Non-pigmented ciliary epithelial cell (primary cell): Measurements from ENCODE around the gene LRMDA.
"Not testable (repeated sequence)": the region's sequence is repeated elsewhere in the genome, so short reads cannot be mapped to it uniquely, and the experiment has no call there.

ENCODE experiments used
- DNase-seq: peaks from one replicate; pipeline ENCODE4 v3.0.0-alpha.2; 2010; ENCODE audit warnings: low read depth

Gene LRMDA

GRCh38 chr10:75508239-75508813, 76.9 kb downstream of the LRMDA start:
- no peak for DNase-seq

GRCh38 chr10:75508814-75509306, 77.4 kb downstream of the LRMDA start:
- no peak for DNase-seq

DNA sequence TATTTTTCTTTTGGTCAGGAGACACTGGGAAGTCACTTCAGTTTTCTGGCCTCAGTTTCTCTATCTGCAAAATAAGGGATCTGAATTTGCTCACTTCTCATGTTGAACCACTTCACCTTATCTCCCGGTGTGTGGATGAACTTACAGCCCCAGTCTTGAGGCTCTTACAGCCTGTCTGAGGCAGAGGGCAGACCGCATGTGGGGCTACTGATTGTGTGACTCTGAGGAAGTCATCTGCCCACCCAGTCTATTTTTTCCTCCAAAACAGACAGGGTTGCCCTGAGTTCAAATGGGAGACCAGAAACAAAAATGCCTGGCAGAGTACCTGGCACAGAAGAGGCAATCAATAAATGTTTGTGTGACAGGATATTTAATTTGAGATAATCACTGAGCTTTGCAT, 78.3 kb downstream of the LRMDA start:
- DNase-seq = no peak

- no peak for DNase-seq
Measured at GRCh38 chr10:75511011-75511410, 79.6 kb downstream of the LRMDA start.

DNA sequence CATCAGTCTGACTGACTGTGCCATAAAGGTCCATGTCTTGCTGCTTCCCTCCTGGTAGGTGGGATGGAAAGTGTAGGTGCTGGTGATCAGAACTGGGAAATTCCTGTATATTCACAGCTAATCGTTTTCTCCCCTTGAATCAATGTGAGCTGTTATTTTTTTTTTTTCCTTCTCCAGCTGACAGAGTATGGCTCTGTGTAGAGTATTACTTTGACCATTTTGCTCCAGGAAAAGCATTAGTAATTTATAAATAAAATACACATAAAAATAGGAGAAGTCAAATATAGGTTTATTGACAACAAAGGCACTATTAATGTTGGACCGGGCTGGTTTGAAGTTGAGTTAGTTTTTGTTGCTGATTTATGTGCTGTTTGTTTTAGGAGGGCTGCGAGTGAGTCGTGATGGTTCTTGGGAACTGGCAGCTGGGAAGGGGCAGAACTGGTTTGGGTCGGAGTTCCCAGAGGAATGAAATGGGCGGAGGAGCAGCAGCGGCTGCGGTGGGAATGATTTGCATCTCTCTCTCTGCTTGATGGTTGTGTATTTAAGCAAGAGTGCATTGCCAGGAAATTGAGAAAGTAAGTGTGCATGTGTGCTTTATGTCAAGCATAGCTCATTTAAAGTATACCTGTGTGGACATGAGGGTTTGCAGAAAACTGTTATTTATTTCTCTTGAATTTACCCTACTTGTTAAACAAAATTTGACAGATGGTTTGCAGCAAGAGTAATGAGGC, 80.9 kb downstream of the LRMDA start:
- no peak for DNase-seq

DNA sequence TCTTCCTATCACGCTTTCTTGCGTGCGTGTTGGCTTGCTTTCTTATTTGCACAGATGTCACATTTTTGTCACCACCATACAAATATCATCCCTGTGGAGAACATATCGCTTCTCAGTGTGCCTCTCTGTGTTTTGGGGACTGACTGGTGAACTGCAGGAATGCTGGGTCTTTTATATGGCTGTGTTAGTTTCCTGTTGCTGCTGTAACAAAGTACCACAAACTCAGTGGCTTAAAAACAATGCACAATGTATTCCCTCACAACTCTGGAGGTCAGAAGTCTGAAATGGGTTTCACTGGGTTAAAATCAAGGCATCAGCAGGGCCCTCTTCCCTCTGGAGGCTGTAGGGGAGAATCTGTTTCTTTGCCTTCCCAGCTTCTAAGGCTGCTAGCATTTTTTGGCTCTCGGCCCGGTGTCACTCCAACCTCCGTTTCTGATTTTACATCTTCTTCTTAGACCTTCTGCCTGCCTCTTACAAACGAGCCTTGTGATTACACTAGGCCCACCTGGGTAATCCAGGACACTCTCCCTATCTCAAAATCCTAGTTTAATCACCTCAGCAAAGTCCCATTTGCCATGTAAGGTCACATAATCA, 82.0 kb downstream of the LRMDA start:
- no peak for DNase-seq

DNA sequence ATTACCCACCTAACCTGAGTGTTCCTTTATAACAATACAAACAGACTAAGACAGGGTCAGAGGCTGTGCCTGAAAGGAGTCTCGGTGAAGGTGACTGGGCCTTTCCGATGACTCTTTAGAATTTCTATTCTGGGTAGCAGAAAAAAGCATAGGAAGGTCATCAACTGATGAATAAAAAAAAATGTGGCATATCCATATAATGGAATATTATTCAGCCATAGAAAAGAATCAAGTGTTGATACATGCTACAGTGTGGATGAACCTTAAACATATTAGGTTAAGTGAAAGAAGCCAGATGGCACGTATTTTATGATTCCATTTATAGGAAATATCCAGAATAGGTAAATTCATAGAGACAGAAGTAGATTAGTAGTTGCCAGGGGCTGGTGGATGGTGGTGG, 83.4 kb downstream of the LRMDA start:
- no peak for DNase-seq

DNA sequence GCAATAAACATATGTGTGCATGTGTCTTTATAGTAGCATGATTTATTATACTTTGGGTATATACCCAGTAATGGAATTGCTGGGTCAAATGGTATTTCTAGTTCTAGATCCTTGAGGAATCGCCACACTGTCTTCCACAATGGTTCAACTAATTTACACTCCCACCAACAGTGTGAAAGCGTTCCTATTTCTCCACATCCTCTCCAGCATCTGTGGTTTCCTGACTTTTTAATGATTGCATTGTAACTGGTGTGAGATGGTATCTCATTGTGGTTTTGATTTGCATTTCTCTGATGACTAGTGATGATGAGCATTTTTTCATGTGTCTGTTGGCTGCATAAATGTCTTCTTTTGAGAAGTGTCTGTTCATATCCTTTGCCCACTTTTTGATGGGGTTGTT, 84.7 kb downstream of the LRMDA start:
- not testable (repeated sequence) for DNase-seq

DNA sequence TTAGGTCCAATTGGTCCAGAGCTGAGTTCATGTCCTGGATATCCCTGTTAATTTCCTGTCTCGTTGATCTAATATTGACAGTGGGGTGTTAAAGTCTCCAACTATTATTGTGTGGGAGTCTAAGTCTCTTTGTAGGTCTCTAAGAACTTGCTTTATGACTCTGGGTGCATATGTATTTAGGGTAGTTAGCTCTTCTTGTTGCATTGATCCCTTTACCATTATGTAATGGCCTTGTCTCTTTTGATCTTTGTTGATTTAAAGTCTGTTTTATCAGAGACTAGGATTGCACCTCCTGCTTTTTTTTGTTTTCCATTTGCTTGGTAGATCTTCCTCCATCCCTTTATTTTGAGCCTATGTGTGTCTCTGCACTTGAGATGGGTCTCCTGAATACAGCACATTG, 87.8 kb downstream of the LRMDA start:
- DNase-seq = not testable (repeated sequence)

- not testable (repeated sequence) for DNase-seq
Measured at GRCh38 chr10:75521194-75521829, 89.9 kb downstream of the LRMDA start.

GRCh38 chr10:75525067-75525466, 93.6 kb downstream of the LRMDA start:
- no peak for DNase-seq

- DNase-seq = no peak
Measured at GRCh38 chr10:75525646-75526045, 94.2 kb downstream of the LRMDA start.

GRCh38 chr10:75527542-75527941, 96.1 kb downstream of the LRMDA start:
- no peak for DNase-seq

DNA sequence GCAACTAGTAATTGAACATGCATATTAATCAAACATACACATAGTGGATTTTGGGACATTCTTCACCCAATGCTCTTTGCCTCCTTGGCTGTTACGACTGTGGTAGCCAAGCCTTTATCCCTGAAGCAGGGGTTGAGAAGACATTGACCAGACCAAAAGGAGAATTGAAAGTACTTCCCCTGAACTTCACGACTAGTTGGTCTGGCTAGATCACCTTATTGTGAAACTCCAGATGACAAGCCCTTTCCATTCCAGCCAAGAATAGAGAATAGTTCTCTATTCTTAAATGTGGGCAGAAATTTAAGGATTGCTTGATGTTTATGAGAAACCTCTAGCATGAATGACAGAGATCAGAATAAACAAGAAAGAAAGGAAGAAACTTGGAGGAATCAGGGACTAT, 97.0 kb downstream of the LRMDA start:
- DNase-seq = no peak

DNA sequence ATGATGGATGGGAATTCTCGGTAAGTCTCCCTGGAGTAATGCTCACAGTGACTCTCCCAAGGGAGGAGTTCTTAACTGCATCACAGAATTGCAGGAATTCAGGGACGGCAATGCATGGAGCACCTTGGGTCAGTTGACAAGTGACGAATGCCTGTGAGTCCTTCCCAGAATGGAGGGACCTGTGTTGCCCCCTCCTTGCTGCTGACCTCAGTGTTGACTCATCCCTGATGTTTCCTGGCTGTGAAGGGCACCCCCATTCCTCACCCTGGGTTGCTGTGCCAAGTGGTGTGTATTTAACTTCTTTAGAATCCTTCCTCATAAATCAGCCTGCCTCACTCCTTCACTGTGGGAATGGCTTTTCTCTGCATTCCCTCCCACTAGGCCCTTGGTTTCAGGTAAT, 98.9 kb downstream of the LRMDA start:
- no peak for DNase-seq

GRCh38 chr10:75531571-75532031, 100.2 kb downstream of the LRMDA start:
- DNase-seq = no peak

DNA sequence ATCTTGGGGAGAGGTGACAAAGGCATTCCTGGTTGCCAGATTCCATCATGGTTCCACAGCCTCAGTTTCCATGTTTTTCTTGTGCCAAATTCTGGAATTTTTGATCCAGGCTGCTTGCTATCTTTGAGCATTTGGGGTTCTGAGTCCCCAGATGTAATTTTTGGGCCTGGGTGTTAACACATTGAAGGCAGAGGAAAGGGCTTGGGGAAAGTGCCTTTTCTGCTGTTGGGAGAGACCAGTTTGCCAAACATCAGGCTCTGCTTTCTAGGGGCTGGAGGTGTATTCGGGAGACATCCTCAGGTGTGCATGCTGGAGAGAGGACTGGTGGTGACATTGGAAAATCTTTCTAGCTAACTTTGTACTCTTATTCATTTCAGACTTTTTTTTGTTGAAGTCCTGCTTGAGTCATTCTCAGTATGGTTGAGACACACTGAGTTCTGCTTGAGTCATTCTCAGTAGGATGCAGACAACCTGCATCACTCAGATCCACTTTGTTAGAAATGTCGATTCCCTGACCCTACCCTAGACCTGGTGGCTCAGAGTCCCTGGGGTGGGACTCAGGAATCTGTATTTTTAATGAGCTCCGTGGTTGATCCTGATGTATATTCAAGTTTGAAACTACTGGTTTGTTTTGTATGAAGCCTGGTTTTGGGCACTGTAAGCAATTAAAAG, 101.0 kb downstream of the LRMDA start:
- no peak for DNase-seq

DNA sequence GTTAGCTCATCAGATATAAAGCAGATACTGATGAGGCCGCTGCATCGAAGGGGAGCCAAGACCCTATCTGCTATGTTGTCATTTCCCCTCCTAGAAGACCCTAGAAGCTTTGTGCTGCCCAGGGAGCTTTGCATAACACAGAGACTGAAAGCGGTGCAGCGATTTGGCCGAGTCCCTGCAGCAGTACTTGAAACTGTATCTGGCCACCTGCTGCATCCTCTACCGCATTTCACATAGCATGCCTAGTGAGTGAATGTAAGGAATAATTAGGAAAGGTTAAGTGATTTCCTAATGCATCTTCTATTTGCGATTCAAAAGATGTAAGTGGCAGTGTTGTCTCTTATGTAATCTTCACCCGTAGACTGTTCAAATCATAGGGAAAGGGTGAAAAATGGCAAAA, 106.7 kb downstream of the LRMDA start:
- no peak for DNase-seq

DNA sequence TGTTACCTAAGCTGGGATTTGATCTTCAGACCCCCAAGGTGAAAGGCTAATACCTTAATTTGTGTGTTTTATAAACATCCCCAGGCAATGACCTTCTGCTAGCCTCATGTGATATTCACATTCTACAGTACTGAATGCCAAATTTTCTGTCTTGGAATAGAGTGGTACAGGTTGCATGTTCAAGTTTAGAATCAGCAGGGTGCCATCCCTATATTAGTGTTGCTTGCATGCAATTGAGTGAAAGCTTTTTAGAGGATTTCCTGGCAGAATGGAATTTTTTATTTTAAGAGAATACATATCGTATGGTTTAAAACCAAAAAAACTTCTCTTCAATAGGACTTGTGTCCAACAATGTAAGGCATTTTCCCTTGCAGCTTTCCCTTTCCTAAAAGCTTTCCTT, 107.3 kb downstream of the LRMDA start:
- DNase-seq = no peak

- DNase-seq = no peak
Measured at GRCh38 chr10:75540357-75540966, 109.0 kb downstream of the LRMDA start.

DNA sequence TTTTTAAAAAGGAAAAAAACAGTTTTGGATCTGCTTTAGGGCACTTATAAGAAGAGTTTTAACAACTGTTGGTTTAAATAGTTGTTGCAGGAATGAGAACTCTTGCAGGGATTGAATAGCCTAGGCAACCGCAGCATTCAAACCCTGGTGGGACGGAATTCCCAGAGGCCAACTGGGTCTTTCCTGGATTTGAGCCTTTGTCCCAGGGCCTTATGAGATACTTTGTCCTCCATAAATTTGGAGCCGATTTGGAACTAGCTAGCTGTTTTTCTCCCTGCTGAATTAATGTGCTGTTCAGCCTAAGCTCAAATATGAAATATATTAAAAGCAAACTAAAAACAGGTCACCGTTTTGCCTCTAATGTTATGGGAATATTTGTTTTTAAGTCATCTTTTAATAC, 109.6 kb downstream of the LRMDA start:
- no peak for DNase-seq

GRCh38 chr10:75541411-75541810, 110.0 kb downstream of the LRMDA start:
- DNase-seq = no peak
